ENCODE data around the gene KMT2E. TPM values are rescaled to one million over a fixed set of nuclear protein-coding genes. Genes with fewer than 3 reads are reported as not detected.
"Not testable (repeated sequence)": the region's sequence is repeated elsewhere in the genome, so short reads cannot be mapped to it uniquely, and the experiment has no call there.

The KMT2E gene
- total and polyA plus RNA-seq, 7 donors, result 6.2 to 40.9 (median 24.0) TPM

- H3K4me3 ChIP-seq, result peak overlapping the region; percentile 69
- ATAC-seq, result no peak
- WGBS, 3 donors, result 23 to 41% (median 26%) methylated on average over 1 of the region's 1 CpG
These were observed 28.8 kb upstream of the KMT2E start for GRCh38 chr7:104985259-104985617.

GRCh38 chr7:104986628-104987259, 27.3 kb upstream of the KMT2E start:
- no peak overlapping the region for H3K27ac ChIP-seq
- peak overlapping the region; percentile 69 for H3K4me3 ChIP-seq
- intact Hi-C loops (cut with DNase I), result loop anchor here (10.0 kb wide), 2 partner anchors 278 to 348 kb away; no protein-coding TSS in a partner anchor

More at GRCh38 chr7:104985259-104985617, 28.8 kb upstream of the KMT2E start:
- H3K27me3 ChIP-seq (ENCODE audit: insufficient read depth in 3 of 3, low read length in 2 of 3), result no peaks in the 10 kb centered on the region
- intact Hi-C loops (cut with DNase I), result loop anchor here (2.0 to 10.0 kb wide), 3 partner anchors 28 to 350 kb away; no protein-coding TSS in a partner anchor
- peaks cover 28% of the 10 kb centered on the region for H3K4me1 ChIP-seq
- no peak overlapping the region for H3K27ac ChIP-seq
- no peaks in the 10 kb centered on the region for H3K9me3 ChIP-seq
- DNase-seq, result no peak
- H3K36me3 ChIP-seq (ENCODE audit: insufficient read depth in 1 of 2, low read depth in 1 of 2), result no peaks in the 10 kb centered on the region
- TF ChIP-seq CTCF (IDR thresholded peaks at IDR 0.05), result no peak

GRCh38 chr7:104987403-104987802, 26.6 kb upstream of the KMT2E start:
- 34 to 67% (median 38%) methylated on average over 14 of the region's 14 CpGs for WGBS, 3 donors
- not testable (repeated sequence) for H3K9me3 ChIP-seq; H3K27ac ChIP-seq; ATAC-seq; H3K27me3 ChIP-seq (ENCODE audit: insufficient read depth in 3 of 3, low read length in 2 of 3); DNase-seq
- Histone ChIP-seq H3K36me3 (ENCODE audit: insufficient read depth in 1 of 2, low read depth in 1 of 2) (peaks cover 0 to 13% of the 10 kb centered on the region in 2 donors), H3K4me3 (peak overlapping the region; percentile 33), H3K4me1 (peaks cover 19% of the 10 kb centered on the region)
- intact Hi-C loops (cut with DNase I), result loop anchor here (10.0 kb wide), 2 partner anchors 277 to 347 kb away; no protein-coding TSS in a partner anchor

More at GRCh38 chr7:104986628-104987259, 27.3 kb upstream of the KMT2E start:
- peaks cover 0 to 13% of the 10 kb centered on the region in 2 donors for H3K36me3 ChIP-seq (ENCODE audit: insufficient read depth in 1 of 2, low read depth in 1 of 2)
- H3K4me1 ChIP-seq, result peaks cover 24% of the 10 kb centered on the region
- DNase-seq (no peak), ATAC-seq (no peak)
- TF ChIP-seq CTCF (IDR thresholded peaks at IDR 0.05), result no peak
- WGBS, 3 donors, result 60 to 76% (median 65%) methylated on average over 6 of the region's 6 CpGs
- H3K27me3 ChIP-seq (ENCODE audit: insufficient read depth in 3 of 3, low read length in 2 of 3), result no peaks in the 10 kb centered on the region
- no peaks in the 10 kb centered on the region for H3K9me3 ChIP-seq

GRCh38 chr7:104990983-104991382, 23.0 kb upstream of the KMT2E start:
- ATAC-seq (no peak), DNase-seq (no peak)
- TF ChIP-seq CTCF (IDR thresholded peaks at IDR 0.05), result no peak
- Histone ChIP-seq H3K27ac (peak overlapping the region; percentile 12), H3K36me3 (ENCODE audit: insufficient read depth in 1 of 2, low read depth in 1 of 2) (peaks cover 0 to 13% of the 10 kb centered on the region in 2 donors), H3K27me3 (ENCODE audit: insufficient read depth in 3 of 3, low read length in 2 of 3) (no peaks in the 10 kb centered on the region), H3K4me3 (no peak overlapping the region), H3K9me3 (no peaks in the 10 kb centered on the region), H3K4me1 (peaks cover 46% of the 10 kb centered on the region)
- intact Hi-C loops (cut with DNase I), result no loop called here
- 72 to 87% (median 78%) methylated on average over 7 of the region's 7 CpGs for WGBS, 3 donors

GRCh38 chr7:104992306-104992705, 21.7 kb upstream of the KMT2E start:
- no peaks in the 10 kb centered on the region for H3K27me3 ChIP-seq (ENCODE audit: insufficient read depth in 3 of 3, low read length in 2 of 3)
- ATAC-seq (no peak), DNase-seq (no peak)
- H3K4me1 ChIP-seq, result peaks cover 59% of the 10 kb centered on the region
- no peak for TF ChIP-seq CTCF (IDR thresholded peaks at IDR 0.05)
- 91 to 94% (median 91%) methylated on average over 2 of the region's 2 CpGs for WGBS, 3 donors
- peaks cover 0 to 13% of the 10 kb centered on the region in 2 donors for H3K36me3 ChIP-seq (ENCODE audit: insufficient read depth in 1 of 2, low read depth in 1 of 2)
- intact Hi-C loops (cut with DNase I), result no loop called here
- H3K27ac ChIP-seq, result peak overlapping the region; percentile 82
- no peak overlapping the region for H3K4me3 ChIP-seq
- H3K9me3 ChIP-seq, result no peaks in the 10 kb centered on the region
